Thyroid gland (tissue), 4 donors: ENCODE measurements around the gene RNF220. TPM values are rescaled to one million over a fixed set of nuclear protein-coding genes. Genes with fewer than 3 reads are reported as not detected.

ENCODE experiments used
- DNase-seq, 2 donors: peaks; one replicate each; pipeline ENCODE4 v3.0.0-alpha.2; 2019
- H3K27ac ChIP-seq, 3 donors: fragments of 200-600 bp; sonication (generic); 1 replicate in 2 of 3; 2 replicates in 1 of 3; pipeline ENCODE4 v1.5.1; 2016 to 2019; ENCODE audit warnings: mild to moderate bottlenecking in 1 of 3, moderate library complexity in 1 of 3
- H3K27me3 ChIP-seq: fragments of 200-600 bp; sonication (generic); one replicate; pipeline ENCODE4 v1.5.1; 2019
- H3K36me3 ChIP-seq, 2 donors: fragments of 200-600 bp; sonication (generic); one replicate each; pipeline ENCODE4 v1.5.1; 2016 to 2019
- H3K4me1 ChIP-seq, 2 donors: fragments of 200-600 bp; sonication (generic); one replicate each; pipeline ENCODE4 v1.5.1; 2017 to 2019
- H3K4me3 ChIP-seq, 3 donors: fragments of 200-600 bp; sonication (generic); replicated peaks in 1 of 3; 1 replicate in 2 of 3; 2 replicates in 1 of 3; pipeline ENCODE4 v1.5.1; 2016; ENCODE audit warnings: mild to moderate bottlenecking in 1 of 3
- H3K9me3 ChIP-seq: fragments of 200-600 bp; sonication (generic); one replicate; pipeline ENCODE4 v1.5.1; 2017
- CTCF ChIP-seq, 6 experiments: fragments of 200-600 bp in 3 of 6; fragments of 450-650 bp in 3 of 6; sonication (generic) in 3 of 6; IDR thresholded peaks; one replicate each; pipeline ENCODE4 v1.5.1; 2016 to 2019; ENCODE audit warnings: antibody characterized with exemption in 6 of 6, mild to moderate bottlenecking in 2 of 6, inconsistent platforms in 1 of 6, moderate library complexity in 1 of 6
- POLR2A ChIP-seq, 2 donors: fragments of 450-650 bp; IDR thresholded peaks; one replicate each; pipeline ENCODE4 v1.6.1; 2017; ENCODE audit warnings: antibody characterized with exemption in 2 of 2, mild to moderate bottlenecking in 2 of 2, moderate library complexity in 1 of 2
- WGBS, 2 donors: methylation state at CpG; one replicate each; pipeline ENCODE4 v1.1.5; 2017; 5-methylcytosine and 5-hydroxymethylcytosine counted together
- intact Hi-C: fragments of 100-400 bp; cut with DNase I; formaldehyde crosslinking; loops from one replicate; pipeline ENCODE4 v1.15.1; 2023
- total RNA-seq, 4 donors: library from RNA; depleted of rRNA; stranded (reverse); fragments of >200 nt; gene quantifications; one replicate each; pipeline ENCODE4 v1.2.3, GENCODE V29; 2016

The RNF220 gene
- total RNA-seq, 4 donors from 2014 or later = 88.7 to 117 (median 102) TPM

- DNase-seq = no peak
- Histone ChIP-seq H3K9me3 (no peaks in the 10 kb centered on the region), H3K27me3 (no peaks in the 10 kb centered on the region), H3K4me3 (peak overlapping the region; percentile 55 to 89 (median 80)), H3K27ac (peak overlapping the region; percentile 81 to 90 (median 86)), H3K36me3 (peaks cover 12 to 13% of the 10 kb centered on the region in 2 donors), H3K4me1 (peaks cover 10 to 16% of the 10 kb centered on the region in 2 donors)
- intact Hi-C loops = no loop called here
- TF ChIP-seq POLR2A (IDR thresholded peaks at IDR 0.05) (no peak), CTCF (IDR thresholded peaks at IDR 0.05) (no peak)
- WGBS, 2 donors = 18 to 21% methylated on average over 8 of the region's 8 CpGs
These were observed 226.2 kb downstream of the RNF220 start for GRCh38 chr1:44631333-44631646.

- 0 to 3% methylated on average over 17 to 24 of the region's 88 CpGs for WGBS, 2 donors
- Histone ChIP-seq H3K36me3 (peaks cover 18 to 19% of the 10 kb centered on the region in 2 donors), H3K9me3 (no peaks in the 10 kb centered on the region), H3K4me1 (peaks cover 10 to 16% of the 10 kb centered on the region in 2 donors), H3K27me3 (no peaks in the 10 kb centered on the region), H3K4me3 (peak overlapping the region; percentile 55 to 89 (median 80)), H3K27ac (peak overlapping the region; percentile 81 to 90 (median 86))
- DNase-seq = peak; percentile 90 to 93
- TF ChIP-seq CTCF (IDR thresholded peaks at IDR 0.05) = peak in 1 of 6 experiments; percentile 19
- peak; percentile 58 to 86 for TF ChIP-seq POLR2A (IDR thresholded peaks at IDR 0.05)
- intact Hi-C loops = no loop called here
These were observed 226.8 kb downstream of the RNF220 start for GRCh38 chr1:44631647-44632539.

- Histone ChIP-seq H3K4me1 (peaks cover 10 to 16% of the 10 kb centered on the region in 2 donors), H3K36me3 (peaks cover 25 to 26% of the 10 kb centered on the region in 2 donors), H3K27ac (peak overlapping the region in 2 of 3 donors; percentile 81 to 90), H3K4me3 (peak overlapping the region in 2 of 3 donors; percentile 22 to 55), H3K9me3 (no peaks in the 10 kb centered on the region), H3K27me3 (no peaks in the 10 kb centered on the region)
- intact Hi-C loops = no loop called here
- no peak for DNase-seq
- WGBS, 2 donors = 13 to 19% methylated on average over 7 to 9 of the region's 9 CpGs
- no peak for TF ChIP-seq POLR2A (IDR thresholded peaks at IDR 0.05)
- TF ChIP-seq CTCF (IDR thresholded peaks at IDR 0.05) = no peak
These were observed 227.5 kb downstream of the RNF220 start for GRCh38 chr1:44632598-44632997.

GRCh38 chr1:44634606-44635189, 229.6 kb downstream of the RNF220 start:
- intact Hi-C loops = no loop called here
- H3K27me3 ChIP-seq = no peaks in the 10 kb centered on the region
- no peak overlapping the region for H3K4me3 ChIP-seq
- 78 to 89% methylated on average over 2 to 3 of the region's 3 CpGs for WGBS, 2 donors
- H3K9me3 ChIP-seq = no peaks in the 10 kb centered on the region
- TF ChIP-seq CTCF (IDR thresholded peaks at IDR 0.05) (no peak), POLR2A (IDR thresholded peaks at IDR 0.05) (no peak)
- H3K27ac ChIP-seq = no peak overlapping the region
- H3K4me1 ChIP-seq = peaks cover 10 to 16% of the 10 kb centered on the region in 2 donors
- peaks cover 40 to 43% of the 10 kb centered on the region in 2 donors for H3K36me3 ChIP-seq
- no peak for DNase-seq

GRCh38 chr1:44635439-44635838, 230.4 kb downstream of the RNF220 start:
- Histone ChIP-seq H3K4me1 (peaks cover 10 to 16% of the 10 kb centered on the region in 2 donors), H3K4me3 (no peak overlapping the region), H3K9me3 (no peaks in the 10 kb centered on the region), H3K27ac (no peak overlapping the region), H3K27me3 (no peaks in the 10 kb centered on the region), H3K36me3 (peaks cover 43 to 45% of the 10 kb centered on the region in 2 donors)
- DNase-seq = no peak
- TF ChIP-seq CTCF (IDR thresholded peaks at IDR 0.05) = no peak
- no peak for TF ChIP-seq POLR2A (IDR thresholded peaks at IDR 0.05)
- intact Hi-C loops = no loop called here
- WGBS, 2 donors = 88 to 93% methylated on average over 9 of the region's 9 CpGs
